ENCODE results near the gene RNASE8.

- TF ChIP-seq, protein P1, sequence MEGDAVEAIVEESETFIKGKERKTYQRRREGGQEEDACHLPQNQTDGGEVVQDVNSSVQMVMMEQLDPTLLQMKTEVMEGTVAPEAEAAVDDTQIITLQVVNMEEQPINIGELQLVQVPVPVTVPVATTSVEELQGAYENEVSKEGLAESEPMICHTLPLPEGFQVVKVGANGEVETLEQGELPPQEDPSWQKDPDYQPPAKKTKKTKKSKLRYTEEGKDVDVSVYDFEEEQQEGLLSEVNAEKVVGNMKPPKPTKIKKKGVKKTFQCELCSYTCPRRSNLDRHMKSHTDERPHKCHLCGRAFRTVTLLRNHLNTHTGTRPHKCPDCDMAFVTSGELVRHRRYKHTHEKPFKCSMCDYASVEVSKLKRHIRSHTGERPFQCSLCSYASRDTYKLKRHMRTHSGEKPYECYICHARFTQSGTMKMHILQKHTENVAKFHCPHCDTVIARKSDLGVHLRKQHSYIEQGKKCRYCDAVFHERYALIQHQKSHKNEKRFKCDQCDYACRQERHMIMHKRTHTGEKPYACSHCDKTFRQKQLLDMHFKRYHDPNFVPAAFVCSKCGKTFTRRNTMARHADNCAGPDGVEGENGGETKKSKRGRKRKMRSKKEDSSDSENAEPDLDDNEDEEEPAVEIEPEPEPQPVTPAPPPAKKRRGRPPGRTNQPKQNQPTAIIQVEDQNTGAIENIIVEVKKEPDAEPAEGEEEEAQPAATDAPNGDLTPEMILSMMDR (IDR thresholded peaks at IDR 0.05): no peak
- no peak for TF ChIP-seq ZFX (IDR thresholded peaks at IDR 0.05; ENCODE audit: borderline replicate concordance)
Observed at GRCh38 chr14:21023817-21024584, 33.6 kb upstream of the RNASE8 start.
